KMS-11 (cell line): ENCODE measurements around the gene DNASE1L1.

Source experiments
- H2AFZ ChIP-seq: fragments of 200-600 bp; sonication (generic); 2 replicates; pipeline ENCODE4 v1.6.1; 2016; ENCODE audit warnings: antibody characterized with exemption, mixed run types, low read depth
- H3K27ac ChIP-seq: fragments of 200-600 bp; sonication (generic); 2 replicates; pipeline ENCODE4 v1.6.1; 2016; ENCODE audit warnings: mild to moderate bottlenecking, mixed run types
- H3K27me3 ChIP-seq: fragments of 200-600 bp; sonication (generic); 2 replicates; pipeline ENCODE4 v1.6.1; 2017; ENCODE audit warnings: mild to moderate bottlenecking, low read depth, mixed run types, moderate library complexity; ENCODE audit not compliant: insufficient read depth
- H3K36me3 ChIP-seq: fragments of 200-600 bp; sonication (generic); 2 replicates; pipeline ENCODE4 v1.6.1; 2017; ENCODE audit warnings: mild to moderate bottlenecking, mixed run types; ENCODE audit not compliant: insufficient read depth
- H3K4me1 ChIP-seq: fragments of 200-600 bp; sonication (generic); 2 replicates; pipeline ENCODE4 v1.6.1; 2016; ENCODE audit warnings: mild to moderate bottlenecking, low read depth, mixed run types; ENCODE audit not compliant: poor library complexity, severe bottlenecking
- H3K4me2 ChIP-seq: fragments of 200-600 bp; sonication (generic); 2 replicates; pipeline ENCODE4 v1.7.0; 2016; ENCODE audit warnings: mild to moderate bottlenecking, mixed run types
- H3K4me3 ChIP-seq: fragments of 200-600 bp; sonication (generic); IDR thresholded peaks from 2 replicates; pipeline ENCODE4 v1.6.1; 2017; ENCODE audit warnings: low read depth, low read length, mixed read lengths; ENCODE audit not compliant: insufficient read depth
- H3K79me2 ChIP-seq: fragments of 200-600 bp; sonication (generic); 2 replicates; pipeline ENCODE4 v1.6.1; 2016; ENCODE audit warnings: low read depth, mixed run types; ENCODE audit not compliant: insufficient read depth
- H3K9ac ChIP-seq: fragments of 200-600 bp; sonication (generic); 2 replicates; pipeline ENCODE4 v1.6.1; 2016; ENCODE audit warnings: mild to moderate bottlenecking, mixed run types
- H4K20me1 ChIP-seq: fragments of 200-600 bp; sonication (generic); 2 replicates; pipeline ENCODE4 v1.6.1; 2016; ENCODE audit warnings: mild to moderate bottlenecking, mixed run types; ENCODE audit not compliant: insufficient read depth
- CTCF ChIP-seq: fragments of 200-600 bp; sonication (generic); conservative IDR thresholded peaks from 2 replicates; pipeline ENCODE4 v1.6.1; 2017; ENCODE audit warnings: low read depth, mild to moderate bottlenecking, antibody characterized with exemption, low read length, moderate library complexity, mixed read lengths

The DNASE1L1 gene

GRCh38 chrX:154366666-154367055 is 42.4 kb downstream of the DNASE1L1 start:
- no peak overlapping the region for H3K4me3 ChIP-seq
- no peak overlapping the region for H3K4me2 ChIP-seq
- H3K4me1 ChIP-seq: peaks cover 16% of the 10 kb centered on the region

GRCh38 chrX:154365997-154366665 is 42.9 kb downstream of the DNASE1L1 start:
- no peak overlapping the region for H3K4me2 ChIP-seq
- no peaks in the 10 kb centered on the region for H3K27me3 ChIP-seq
- H3K4me3 ChIP-seq: no peak overlapping the region
- H2AFZ ChIP-seq: no peak overlapping the region
- TF ChIP-seq CTCF: no peak
- no peak overlapping the region for H3K27ac ChIP-seq
- H3K36me3 ChIP-seq: no peaks in the 10 kb centered on the region; the same call in 1 of the 2 replicates
- peaks cover 16% of the 10 kb centered on the region for H3K4me1 ChIP-seq
- H3K9ac ChIP-seq: no peak overlapping the region
- no peaks in the 10 kb centered on the region for H4K20me1 ChIP-seq
- peaks cover 44% of the 10 kb centered on the region for H3K79me2 ChIP-seq

More at GRCh38 chrX:154366666-154367055, 42.4 kb downstream of the DNASE1L1 start:
- no peak overlapping the region; the same call in 1 of the 2 replicates for H3K27ac ChIP-seq
- no peaks in the 10 kb centered on the region for H3K27me3 ChIP-seq
- peaks cover 44% of the 10 kb centered on the region for H3K79me2 ChIP-seq
- no peak overlapping the region for H3K9ac ChIP-seq
- H4K20me1 ChIP-seq: no peaks in the 10 kb centered on the region
- TF ChIP-seq CTCF: no peak
- no peaks in the 10 kb centered on the region; the same call in 1 of the 2 replicates for H3K36me3 ChIP-seq
- H2AFZ ChIP-seq: no peak overlapping the region

GRCh38 chrX:154365052-154365600 is 43.9 kb downstream of the DNASE1L1 start:
- TF ChIP-seq CTCF: no peak
- H3K9ac ChIP-seq: no peak overlapping the region
- H4K20me1 ChIP-seq: no peaks in the 10 kb centered on the region
- H3K36me3 ChIP-seq: no peaks in the 10 kb centered on the region; the same call in 1 of the 2 replicates
- H3K4me1 ChIP-seq: peaks cover 16% of the 10 kb centered on the region
- H3K4me2 ChIP-seq: no peak overlapping the region
- no peak overlapping the region for H3K4me3 ChIP-seq
- H2AFZ ChIP-seq: no peak overlapping the region
- no peak overlapping the region for H3K27ac ChIP-seq
- H3K27me3 ChIP-seq: no peaks in the 10 kb centered on the region
- H3K79me2 ChIP-seq: peaks cover 35% of the 10 kb centered on the region

DNA sequence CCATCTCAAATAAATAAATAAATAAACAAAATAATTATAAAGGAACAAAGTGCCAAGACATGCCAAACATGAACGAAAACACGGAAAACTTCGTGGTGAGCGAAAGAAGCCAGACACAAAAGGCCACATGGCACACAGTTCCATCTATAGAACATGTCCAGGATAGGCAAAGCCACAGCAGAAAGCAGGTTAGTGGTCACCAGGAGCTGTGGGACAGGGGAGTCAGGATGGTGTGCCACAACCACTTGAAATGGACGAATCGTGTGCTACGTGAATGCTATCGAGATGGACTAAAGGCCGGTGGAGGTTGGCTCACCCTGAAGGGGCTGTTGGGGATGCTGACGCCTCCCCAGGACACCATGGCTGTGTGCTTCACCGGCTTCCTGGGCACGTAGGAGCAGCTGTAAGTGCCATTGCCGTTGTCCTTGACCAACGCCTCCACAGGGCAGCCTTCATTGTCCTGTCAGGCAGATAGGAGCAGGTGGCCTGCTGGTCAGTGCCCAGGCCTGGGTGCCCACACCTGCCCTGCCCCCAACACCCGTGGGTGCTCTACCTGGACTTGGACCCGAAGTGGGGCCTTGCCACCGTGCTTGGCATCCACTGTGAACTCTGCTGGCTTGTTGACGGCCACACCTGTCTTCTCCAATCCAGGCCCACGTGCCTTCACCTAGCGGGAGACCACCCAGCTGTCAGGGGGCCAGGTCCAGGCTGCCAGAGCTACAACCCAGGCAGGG is 45.2 kb downstream of the DNASE1L1 start:
- no peaks in the 10 kb centered on the region; the same call in 1 of the 2 replicates for H3K36me3 ChIP-seq
- H4K20me1 ChIP-seq: no peaks in the 10 kb centered on the region
- no peak overlapping the region for H2AFZ ChIP-seq

More for the DNA sequence above, 45.2 kb downstream of the DNASE1L1 start:
- Histone ChIP-seq H3K27ac (no peak overlapping the region), H3K4me3 (no peak overlapping the region), H3K4me1 (peaks cover 16% of the 10 kb centered on the region), H3K4me2 (no peak overlapping the region), H3K79me2 (peaks cover 23% of the 10 kb centered on the region), H3K9ac (no peak overlapping the region), H3K27me3 (no peaks in the 10 kb centered on the region)
- TF ChIP-seq CTCF: no peak
